Osteocyte (in vitro differentiated cells): ENCODE measurements around the gene TFEB. TPM values are rescaled to one million over a fixed set of nuclear protein-coding genes. Genes with fewer than 3 reads are reported as not detected.
A peak's percentile ranks its signal among the peaks of the same experiment; 100 is the strongest.

Source experiments
- DNase-seq: peaks from one replicate; pipeline ENCODE4 v3.0.0; 2021; ENCODE audit warnings: mixed read lengths; ENCODE audit not compliant: unreplicated experiment; ENCODE audit errors: extremely low spot score
- H3K27ac Mint-ChIP-seq: one replicate; pipeline ENCODE4 v1.8.0; 2021; ENCODE audit warnings: mild to moderate bottlenecking, mixed read lengths; ENCODE audit not compliant: unreplicated experiment
- H3K27me3 Mint-ChIP-seq: one replicate; pipeline ENCODE4 v1.8.0; 2021; ENCODE audit warnings: mixed read lengths; ENCODE audit not compliant: unreplicated experiment
- H3K36me3 Mint-ChIP-seq: one replicate; pipeline ENCODE4 v1.8.0; 2021; ENCODE audit warnings: mixed read lengths; ENCODE audit not compliant: unreplicated experiment
- H3K4me1 Mint-ChIP-seq: one replicate; pipeline ENCODE4 v1.8.0; 2021; ENCODE audit warnings: mixed read lengths; ENCODE audit not compliant: unreplicated experiment
- H3K4me3 Mint-ChIP-seq: one replicate; pipeline ENCODE4 v1.8.0; 2021; ENCODE audit warnings: mild to moderate bottlenecking, moderate library complexity, mixed read lengths; ENCODE audit not compliant: unreplicated experiment
- H3K9me3 Mint-ChIP-seq: one replicate; pipeline ENCODE4 v1.8.0; 2021; ENCODE audit warnings: mixed read lengths; ENCODE audit not compliant: unreplicated experiment
- total RNA-seq: library from RNA; stranded (reverse); gene quantifications from 2 replicates; pipeline ENCODE4 v1.2.1, GENCODE V29; 2021
- TF ChIP-seq, protein P1 (sequence below): fragments of 200-600 bp; sonication (generic); IDR thresholded peaks from 2 replicates; pipeline ENCODE4 v1.5.0; 2021; ENCODE audit warnings: antibody characterized with exemption, mild to moderate bottlenecking, moderate library complexity

TFEB gene
- total RNA-seq, 1 donor from 2014 or later = 11.1 TPM

DNA sequence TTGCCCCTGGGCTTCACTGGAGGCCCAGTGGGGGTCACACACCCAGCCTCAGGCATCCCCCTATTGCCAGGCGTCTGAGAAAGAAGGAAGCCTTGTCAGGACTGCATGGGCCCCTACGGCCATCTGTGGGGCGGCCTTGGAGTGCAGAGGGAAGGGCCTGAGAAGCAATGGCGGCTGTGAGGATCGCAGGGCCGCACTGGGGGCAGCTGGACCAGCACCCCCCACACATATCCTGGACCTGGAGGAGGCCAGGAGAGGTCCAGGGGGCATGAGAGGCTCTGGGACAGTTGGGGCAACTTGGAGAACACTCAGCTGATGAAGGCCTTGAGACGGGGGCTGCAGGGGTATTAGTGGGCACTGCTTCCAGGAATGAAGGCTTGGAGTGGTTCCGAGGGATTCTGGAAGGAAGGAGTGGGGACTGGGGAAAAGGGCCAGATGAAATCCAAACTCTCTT, 80.7 kb downstream of the TFEB start:
- peaks cover 53% of the 10 kb centered on the region for H3K4me1 Mint-ChIP-seq
- DNase-seq = no peak
- H3K4me3 Mint-ChIP-seq = no peak overlapping the region
- H3K9me3 Mint-ChIP-seq = no peaks in the 10 kb centered on the region
- H3K36me3 Mint-ChIP-seq = peaks cover 18% of the 10 kb centered on the region
- TF ChIP-seq, protein P1, sequence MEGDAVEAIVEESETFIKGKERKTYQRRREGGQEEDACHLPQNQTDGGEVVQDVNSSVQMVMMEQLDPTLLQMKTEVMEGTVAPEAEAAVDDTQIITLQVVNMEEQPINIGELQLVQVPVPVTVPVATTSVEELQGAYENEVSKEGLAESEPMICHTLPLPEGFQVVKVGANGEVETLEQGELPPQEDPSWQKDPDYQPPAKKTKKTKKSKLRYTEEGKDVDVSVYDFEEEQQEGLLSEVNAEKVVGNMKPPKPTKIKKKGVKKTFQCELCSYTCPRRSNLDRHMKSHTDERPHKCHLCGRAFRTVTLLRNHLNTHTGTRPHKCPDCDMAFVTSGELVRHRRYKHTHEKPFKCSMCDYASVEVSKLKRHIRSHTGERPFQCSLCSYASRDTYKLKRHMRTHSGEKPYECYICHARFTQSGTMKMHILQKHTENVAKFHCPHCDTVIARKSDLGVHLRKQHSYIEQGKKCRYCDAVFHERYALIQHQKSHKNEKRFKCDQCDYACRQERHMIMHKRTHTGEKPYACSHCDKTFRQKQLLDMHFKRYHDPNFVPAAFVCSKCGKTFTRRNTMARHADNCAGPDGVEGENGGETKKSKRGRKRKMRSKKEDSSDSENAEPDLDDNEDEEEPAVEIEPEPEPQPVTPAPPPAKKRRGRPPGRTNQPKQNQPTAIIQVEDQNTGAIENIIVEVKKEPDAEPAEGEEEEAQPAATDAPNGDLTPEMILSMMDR = no peak
- no peaks in the 10 kb centered on the region for H3K27me3 Mint-ChIP-seq
- H3K27ac Mint-ChIP-seq = peak overlapping the region; percentile 75

DNA sequence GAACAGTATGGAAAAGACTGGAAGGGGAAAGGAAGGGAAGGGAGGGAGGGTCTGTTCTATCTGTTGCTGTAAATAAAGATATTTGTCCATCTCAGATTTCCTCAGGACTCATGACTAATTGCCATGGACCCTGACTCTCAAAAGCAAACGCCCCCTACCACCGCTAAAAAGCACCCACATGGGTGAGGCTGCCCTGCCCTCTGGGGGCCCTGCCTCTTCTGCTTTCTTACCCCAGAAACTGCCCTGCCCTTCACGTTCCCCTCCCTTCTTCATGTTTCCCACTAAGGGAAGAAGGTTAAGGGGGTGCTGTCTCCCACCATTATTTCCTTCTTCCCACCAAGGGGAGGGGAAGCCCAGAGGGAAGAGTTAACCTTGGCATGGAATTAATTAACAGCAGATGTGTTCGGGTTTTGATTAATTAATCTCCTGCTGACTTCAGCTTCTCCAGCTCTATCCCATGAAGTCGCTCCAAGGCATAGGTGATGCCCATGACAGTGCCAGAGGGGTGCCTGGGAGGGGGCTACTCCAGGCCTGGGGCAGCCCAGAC, 81.2 kb downstream of the TFEB start:
- no peak for DNase-seq
- Mint-ChIP-seq H3K36me3 (peaks cover 23% of the 10 kb centered on the region), H3K9me3 (no peaks in the 10 kb centered on the region), H3K27me3 (no peaks in the 10 kb centered on the region), H3K27ac (peak overlapping the region; percentile 75), H3K4me1 (peaks cover 56% of the 10 kb centered on the region), H3K4me3 (no peak overlapping the region)
- TF ChIP-seq, protein P1 = no peak

DNA sequence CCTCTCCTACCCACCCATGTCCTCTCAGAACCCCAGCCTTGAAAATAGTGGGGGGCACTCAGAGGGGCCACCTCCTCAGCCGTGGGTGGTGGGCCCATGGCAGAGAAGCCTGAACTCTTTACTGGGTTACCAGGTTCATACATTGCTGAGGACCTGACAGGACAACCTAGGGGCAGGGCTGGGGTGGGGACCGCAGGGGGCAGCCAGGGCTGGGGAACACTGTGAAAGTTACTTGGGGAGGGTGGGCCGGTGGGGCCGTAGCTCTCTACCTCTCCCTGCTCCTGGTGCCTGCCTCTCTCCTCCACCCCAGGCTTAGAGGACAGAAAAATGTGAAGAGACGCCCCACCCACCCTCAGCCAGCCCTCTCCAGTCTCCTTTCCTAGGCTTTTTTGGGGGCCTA, 81.7 kb downstream of the TFEB start:
- H3K4me1 Mint-ChIP-seq = peaks cover 61% of the 10 kb centered on the region
- H3K27ac Mint-ChIP-seq = peak overlapping the region; percentile 13
- no peaks in the 10 kb centered on the region for H3K9me3 Mint-ChIP-seq
- DNase-seq = no peak
- no peaks in the 10 kb centered on the region for H3K27me3 Mint-ChIP-seq
- peaks cover 23% of the 10 kb centered on the region for H3K36me3 Mint-ChIP-seq
- no peak overlapping the region for H3K4me3 Mint-ChIP-seq
- TF ChIP-seq, protein P1 = no peak

DNA sequence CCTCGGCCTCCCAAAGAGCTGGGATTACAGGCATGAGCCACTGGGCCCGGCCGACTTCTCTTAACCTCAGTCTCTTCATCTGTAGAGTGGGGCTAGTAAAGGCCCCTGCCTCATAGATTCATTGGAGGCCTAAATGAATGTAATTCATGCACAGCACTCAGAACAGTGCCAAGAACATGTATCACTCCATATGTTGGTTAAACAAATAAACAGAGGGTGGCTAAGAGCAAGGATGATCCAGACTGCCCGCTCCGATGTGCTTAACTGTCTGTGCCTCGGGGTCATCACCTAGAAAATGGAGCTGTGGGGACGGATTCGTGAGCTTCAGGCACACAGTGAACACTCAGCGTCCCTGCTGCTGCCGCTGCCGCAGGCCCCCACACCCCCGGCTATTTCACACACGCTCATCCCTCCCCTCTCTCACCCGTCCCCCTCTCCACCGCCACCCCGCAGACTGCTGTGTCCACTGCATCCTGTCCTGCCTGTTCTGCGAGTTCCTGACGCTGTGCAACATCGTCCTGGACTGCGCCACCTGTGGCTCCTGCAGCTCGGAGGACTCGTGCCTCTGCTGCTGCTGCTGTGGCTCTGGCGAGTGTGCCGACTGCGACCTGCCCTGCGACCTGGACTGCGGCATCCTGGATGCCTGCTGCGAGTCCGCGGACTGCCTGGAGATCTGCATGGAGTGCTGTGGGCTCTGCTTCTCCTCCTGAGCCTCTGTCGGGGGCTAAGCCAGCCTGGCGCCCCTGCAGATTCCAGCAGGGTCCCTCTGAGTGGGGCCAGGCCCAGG, 82.3 kb downstream of the TFEB start:
- peaks cover 67% of the 10 kb centered on the region for H3K4me1 Mint-ChIP-seq
- H3K27ac Mint-ChIP-seq = peak overlapping the region; percentile 13
- no peaks in the 10 kb centered on the region for H3K9me3 Mint-ChIP-seq

More for the DNA sequence above, 82.3 kb downstream of the TFEB start:
- peak overlapping the region; percentile 14 for H3K4me3 Mint-ChIP-seq
- TF ChIP-seq, protein P1 = no peak
- H3K36me3 Mint-ChIP-seq = peaks cover 28% of the 10 kb centered on the region
- DNase-seq = no peak
- no peaks in the 10 kb centered on the region for H3K27me3 Mint-ChIP-seq
